ENCODE data around the gene RNF126.

Gene RNF126

GRCh38 chr19:690203-690602 lies 27.2 kb upstream of the RNF126 start:
- no peak for TF ChIP-seq CTCF (conservative IDR thresholded peaks at IDR 0.05; ENCODE audit: low read length)
- no peak for DNase-seq (ENCODE audit: low read depth)
- H3K4me3 ChIP-seq (ENCODE audit: low read length): no peak overlapping the region

GRCh38 chr19:688992-689391 lies 26.0 kb upstream of the RNF126 start:
- H3K4me3 ChIP-seq (ENCODE audit: low read length): no peak overlapping the region
- DNase-seq (ENCODE audit: low read depth): no peak
- no peak for TF ChIP-seq CTCF (conservative IDR thresholded peaks at IDR 0.05; ENCODE audit: low read length)

- DNase-seq (ENCODE audit: low read depth): peak; percentile 55
- TF ChIP-seq CTCF (conservative IDR thresholded peaks at IDR 0.05; ENCODE audit: low read length): no peak
- H3K4me3 ChIP-seq (ENCODE audit: low read length): no peak overlapping the region
Measured at GRCh38 chr19:688214-688613, 25.2 kb upstream of the RNF126 start.

GRCh38 chr19:687569-688166 lies 24.7 kb upstream of the RNF126 start:
- DNase-seq (ENCODE audit: low read depth): no peak
- no peak for TF ChIP-seq CTCF (conservative IDR thresholded peaks at IDR 0.05; ENCODE audit: low read length)

GRCh38 chr19:686589-687297 lies 23.7 kb upstream of the RNF126 start:
- no peak overlapping the region for H3K4me3 ChIP-seq (ENCODE audit: low read length)
- TF ChIP-seq CTCF (conservative IDR thresholded peaks at IDR 0.05; ENCODE audit: low read length): no peak
- DNase-seq (ENCODE audit: low read depth): no peak

More at GRCh38 chr19:687569-688166, 24.7 kb upstream of the RNF126 start:
- H3K4me3 ChIP-seq (ENCODE audit: low read length): no peak overlapping the region

GRCh38 chr19:685454-685931 lies 22.5 kb upstream of the RNF126 start:
- no peak for DNase-seq (ENCODE audit: low read depth)
- TF ChIP-seq CTCF (conservative IDR thresholded peaks at IDR 0.05; ENCODE audit: low read length): no peak

More at GRCh38 chr19:685454-685931, 22.5 kb upstream of the RNF126 start:
- no peak overlapping the region for H3K4me3 ChIP-seq (ENCODE audit: low read length)

Data from AG10803 (cell line).